GM18526 (cell line): ENCODE results near the gene RRP1.

Experiments
- POLR2A ChIP-seq: IDR thresholded peaks from 3 replicates; pipeline ENCODE4 v1.6.1; 2011; ENCODE audit not compliant: insufficient read length; ENCODE audit errors: extremely low read depth

RRP1 gene

DNA sequence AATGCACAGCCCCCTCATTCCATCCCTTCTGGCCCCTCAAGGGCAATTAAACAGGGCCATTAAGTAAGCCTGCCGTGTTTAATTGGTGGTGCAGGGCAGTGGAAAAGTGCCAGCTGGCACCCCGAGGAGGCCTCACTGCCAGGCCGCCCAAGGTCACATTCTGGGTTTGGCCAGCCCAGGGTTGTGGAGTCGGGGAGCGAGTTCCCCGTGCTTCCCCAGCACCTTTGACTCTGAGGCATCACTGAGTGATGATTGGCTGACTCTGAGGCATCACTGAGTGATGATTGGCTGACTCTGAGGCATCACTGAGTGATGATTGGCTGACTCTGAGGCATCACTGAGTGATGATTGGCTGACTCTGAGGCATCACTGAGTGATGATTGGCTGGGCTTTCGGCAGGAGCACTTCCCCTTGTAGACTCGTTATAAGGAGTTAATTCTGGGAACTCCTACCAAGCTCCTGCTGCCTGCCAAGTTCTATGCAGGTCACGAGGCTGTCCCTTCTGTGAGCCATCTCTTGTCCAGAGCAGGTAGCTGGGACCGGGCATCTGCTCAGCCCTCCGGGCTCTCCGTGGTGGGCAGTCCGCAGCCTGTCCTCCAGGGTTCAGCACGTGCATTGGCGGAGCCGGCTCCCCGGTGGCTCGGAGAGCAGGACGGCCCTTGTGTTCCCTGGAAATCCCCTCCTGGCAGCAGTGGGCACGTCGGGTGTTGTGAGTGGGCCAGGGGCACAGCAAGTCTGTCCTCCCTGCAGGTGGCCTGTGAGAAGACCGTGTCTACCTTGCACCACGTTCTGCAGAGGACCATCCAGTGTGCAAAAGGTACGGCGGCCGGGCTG, 34.2 kb upstream of the RRP1 start:
- TF ChIP-seq POLR2A, result no peak

DNA sequence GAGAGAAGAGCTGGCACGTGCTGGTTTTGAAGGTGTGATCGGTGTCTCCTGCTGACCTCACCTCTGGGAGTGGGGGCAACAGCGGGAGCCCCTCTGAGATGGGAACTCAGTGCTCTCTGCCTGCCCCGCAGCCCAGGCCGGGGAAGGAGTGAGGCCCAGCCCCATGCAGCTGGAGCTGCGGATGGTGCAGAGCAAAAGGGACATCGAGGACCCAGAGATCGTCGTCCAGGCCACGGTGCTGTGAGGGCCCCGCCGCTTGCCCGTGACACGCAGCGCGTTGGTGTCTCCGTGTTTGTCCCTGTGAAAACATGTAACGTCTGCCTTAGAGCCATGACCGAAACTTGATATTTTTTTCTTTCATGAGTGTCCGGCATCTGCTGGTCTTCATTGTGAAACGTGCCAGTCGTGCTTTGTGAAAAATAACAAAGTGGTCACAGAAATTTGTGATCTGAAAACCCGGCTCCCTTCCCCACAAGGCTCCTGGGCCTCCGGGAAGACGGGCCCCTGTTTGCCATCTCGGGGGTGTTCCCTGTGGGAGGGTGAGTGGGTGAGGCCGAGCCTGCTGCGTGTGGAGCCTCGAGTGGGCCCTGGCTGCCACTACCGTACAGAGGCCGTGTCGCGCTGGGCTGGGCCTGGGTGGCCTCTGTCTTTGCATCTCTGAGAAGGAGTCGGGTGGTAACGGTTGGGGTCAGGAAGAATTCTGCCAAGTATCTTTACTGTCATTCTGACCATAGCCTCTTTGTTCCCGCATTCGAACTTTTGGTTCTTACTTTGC, 33.4 kb upstream of the RRP1 start:
- TF ChIP-seq POLR2A, result no peak

DNA sequence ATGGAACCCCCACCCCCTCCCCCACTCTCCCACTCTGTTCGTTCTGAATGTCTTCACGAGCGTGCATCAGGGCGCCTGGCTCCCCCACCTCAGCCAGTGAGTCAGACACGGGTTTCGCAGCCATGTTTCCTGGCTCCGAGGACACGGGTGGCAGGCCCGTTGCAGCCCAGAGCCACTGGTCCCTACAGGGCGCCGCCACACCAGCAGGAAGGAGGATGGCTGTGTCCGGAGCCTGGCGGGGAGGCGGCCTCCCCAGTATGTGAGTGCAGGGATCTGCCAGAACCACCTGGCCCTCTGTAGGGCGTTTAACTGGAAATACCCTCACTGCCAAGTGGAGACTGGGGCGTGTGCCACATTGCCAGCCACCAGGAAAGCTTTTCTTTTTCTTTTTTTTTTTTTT, 31.8 kb upstream of the RRP1 start:
- TF ChIP-seq POLR2A, result no peak

DNA sequence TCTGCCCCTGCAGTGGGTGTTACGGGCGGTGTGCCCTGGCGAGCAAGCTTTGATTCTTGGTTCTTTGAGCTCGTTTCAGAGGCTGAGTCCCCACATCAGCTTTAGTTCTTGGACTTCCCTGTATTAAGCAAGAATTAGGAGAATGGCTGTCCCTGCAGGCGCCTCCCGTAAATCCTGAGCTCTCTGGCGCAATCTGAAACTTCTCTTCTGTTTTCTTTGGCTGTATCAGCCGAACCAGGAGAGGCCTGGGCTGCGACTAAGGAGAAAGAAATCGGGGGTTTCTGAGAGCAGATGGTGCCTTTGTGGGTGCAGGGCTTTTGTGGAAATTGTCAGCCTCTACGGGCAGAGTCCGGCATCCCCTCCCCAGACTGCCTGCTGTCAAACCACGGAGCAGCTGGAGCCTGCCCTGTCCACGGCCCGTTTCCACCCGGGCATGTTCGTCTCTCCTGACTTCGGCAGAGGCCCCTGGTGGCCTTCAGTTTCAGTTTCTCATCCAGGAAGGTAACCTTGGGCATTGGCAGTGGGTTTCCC, 31.2 kb upstream of the RRP1 start:
- TF ChIP-seq POLR2A, result no peak

DNA sequence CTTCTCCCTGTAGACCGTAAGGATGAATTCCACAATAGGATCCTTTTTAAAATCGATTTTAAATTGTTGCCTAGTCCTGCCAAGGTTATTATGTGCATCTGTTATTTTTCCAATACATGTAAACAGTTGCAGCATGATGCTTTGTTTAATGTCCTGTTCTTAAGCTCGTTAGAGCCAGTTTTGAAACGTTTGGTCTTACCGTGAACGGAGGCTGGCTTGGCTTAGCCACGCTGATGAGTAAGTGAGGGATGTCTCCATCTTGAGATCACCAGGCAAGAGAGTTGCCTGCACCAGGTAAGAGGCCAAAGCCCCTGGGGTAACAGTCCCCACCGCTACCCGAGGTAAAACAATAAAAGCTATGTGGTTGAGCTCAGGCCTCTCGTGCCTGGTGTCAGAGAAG, 30.6 kb upstream of the RRP1 start:
- TF ChIP-seq POLR2A, result no peak

DNA sequence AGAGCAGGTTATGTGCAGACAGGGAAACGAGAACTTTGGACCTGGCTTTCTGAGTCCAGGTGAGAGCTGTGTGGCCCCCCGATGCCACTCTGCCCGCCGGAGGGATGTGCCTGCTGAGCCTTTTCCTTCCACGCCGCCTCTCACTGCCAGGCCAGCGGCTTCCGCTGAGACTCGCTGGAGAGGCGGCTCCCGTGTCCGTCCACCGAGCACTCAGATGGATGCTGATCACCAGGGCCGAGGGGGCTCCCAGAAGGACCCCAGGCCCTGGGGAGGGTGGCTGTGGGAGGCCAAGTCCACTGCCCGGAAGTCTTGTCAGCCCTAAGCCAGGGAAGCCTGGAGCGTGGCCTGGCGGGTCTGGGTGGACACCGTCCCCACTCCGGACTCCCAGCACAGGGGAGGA, 29.7 kb upstream of the RRP1 start:
- TF ChIP-seq POLR2A, result no peak

DNA sequence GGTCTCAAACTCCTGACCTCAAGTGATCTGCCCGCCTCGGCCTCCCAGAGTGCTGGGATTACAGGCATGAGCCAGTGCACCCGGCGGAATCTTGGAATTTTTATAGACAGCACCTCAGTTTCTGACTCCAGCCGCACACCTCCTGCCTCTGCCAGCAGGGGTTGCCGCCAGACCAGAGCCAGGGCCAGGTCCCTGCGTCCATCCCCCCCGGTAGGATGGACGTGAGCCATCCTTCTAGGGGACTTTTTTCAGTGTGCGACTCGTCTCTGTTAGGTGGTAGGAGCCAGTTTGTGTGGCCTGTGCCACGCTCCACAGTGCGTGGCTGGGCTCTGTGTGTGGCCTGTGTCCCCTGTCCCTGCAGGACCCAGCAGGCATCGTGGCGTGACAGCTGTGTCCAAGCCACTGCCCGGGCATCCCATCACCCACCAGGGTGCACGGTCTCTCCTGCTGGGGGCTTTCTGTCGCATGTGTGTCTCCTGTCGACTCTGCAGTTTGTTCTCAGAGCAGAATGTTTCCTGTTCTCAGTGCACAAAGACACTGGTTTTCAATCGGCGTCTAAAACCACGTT, 28.9 kb upstream of the RRP1 start:
- TF ChIP-seq POLR2A, result no peak

DNA sequence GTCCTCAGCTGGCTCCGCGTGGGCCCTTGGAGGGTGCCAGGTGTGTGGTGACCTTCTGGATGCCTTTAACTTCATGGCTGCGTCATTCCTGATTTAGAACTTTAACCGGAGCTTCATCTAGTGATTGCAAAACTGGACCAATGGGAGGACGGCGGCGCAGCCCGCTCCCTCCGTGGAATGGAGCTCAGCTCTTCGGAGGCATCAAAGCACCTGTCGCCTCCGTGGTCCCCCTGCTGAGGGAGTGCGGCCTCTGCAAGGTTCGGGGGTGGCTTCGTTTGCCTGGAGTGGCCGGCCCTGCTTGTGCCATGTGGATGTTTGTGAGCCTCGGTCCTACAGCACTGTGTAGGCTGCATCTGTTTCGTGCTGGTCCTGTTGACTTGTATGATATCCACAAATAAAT, 27.5 kb upstream of the RRP1 start:
- no peak for TF ChIP-seq POLR2A

DNA sequence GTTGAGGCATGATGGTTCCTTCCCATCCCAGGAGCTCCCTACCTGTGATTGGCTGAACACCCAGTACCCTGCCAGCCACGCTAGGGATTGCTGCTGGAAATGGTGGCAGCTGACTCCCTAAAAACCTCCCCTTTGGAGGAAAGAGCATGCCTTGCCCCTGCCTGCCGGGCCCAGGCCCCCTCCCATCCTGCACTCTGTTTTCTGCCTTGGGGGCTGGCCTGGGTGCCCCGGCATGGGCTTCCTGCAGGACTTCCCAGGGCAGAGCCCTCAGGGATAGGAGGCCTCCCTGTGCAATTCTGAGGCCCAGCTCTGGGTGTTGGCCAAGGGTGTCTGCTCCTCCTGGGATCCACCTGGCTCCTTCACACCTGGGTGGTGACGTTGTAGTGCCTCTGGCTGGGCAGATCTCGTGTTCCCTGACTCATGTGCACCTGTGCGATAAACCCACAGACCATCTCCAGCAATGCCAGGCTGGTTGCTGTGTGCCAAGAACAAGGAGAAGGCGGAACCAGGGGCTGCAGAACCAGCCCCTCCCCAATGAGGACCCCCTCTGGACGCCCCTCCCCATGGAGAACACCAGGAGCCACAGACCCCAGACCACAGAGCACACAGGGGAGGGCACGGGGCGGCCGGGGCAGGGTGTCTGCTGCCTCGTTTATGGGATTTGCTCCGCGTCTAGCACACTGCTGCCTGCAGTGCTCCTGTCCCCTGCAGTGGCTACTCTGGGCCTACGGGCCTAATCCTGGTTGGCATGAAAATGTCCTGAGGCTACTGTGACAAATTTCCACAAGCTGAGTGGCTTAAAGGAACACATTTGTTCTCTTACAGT, 26.9 kb upstream of the RRP1 start:
- TF ChIP-seq POLR2A, result no peak

DNA sequence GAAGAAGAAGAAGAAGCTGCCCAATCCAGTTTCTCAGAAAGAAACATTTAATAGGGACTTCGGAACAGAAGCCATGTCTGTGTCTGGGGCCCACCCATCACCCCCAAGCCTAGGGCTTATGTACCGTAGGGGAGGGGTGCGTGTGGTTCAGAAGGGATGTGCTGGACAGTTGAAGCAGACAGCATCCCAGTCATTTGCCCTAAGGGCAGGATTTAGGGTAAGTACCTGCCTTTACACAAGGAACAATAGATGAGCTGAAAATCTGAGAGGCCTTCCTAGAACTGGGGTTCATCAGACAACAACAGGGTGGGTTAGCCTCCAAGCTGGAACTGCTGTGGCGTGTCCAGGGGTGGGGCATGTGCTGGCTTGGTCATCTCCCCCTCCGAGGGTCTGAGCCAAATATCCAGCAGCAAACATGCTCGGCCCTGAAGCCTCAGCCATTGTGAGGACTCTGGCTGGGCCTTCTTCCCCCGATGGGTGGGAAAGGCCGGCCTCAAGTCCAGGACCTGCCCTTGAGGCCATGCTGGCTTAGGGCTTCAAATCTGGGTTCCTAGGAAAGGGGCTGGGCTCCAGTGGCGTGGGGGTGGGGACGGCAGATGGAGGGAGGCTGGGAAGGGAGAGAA, 25.4 kb upstream of the RRP1 start:
- no peak for TF ChIP-seq POLR2A

DNA sequence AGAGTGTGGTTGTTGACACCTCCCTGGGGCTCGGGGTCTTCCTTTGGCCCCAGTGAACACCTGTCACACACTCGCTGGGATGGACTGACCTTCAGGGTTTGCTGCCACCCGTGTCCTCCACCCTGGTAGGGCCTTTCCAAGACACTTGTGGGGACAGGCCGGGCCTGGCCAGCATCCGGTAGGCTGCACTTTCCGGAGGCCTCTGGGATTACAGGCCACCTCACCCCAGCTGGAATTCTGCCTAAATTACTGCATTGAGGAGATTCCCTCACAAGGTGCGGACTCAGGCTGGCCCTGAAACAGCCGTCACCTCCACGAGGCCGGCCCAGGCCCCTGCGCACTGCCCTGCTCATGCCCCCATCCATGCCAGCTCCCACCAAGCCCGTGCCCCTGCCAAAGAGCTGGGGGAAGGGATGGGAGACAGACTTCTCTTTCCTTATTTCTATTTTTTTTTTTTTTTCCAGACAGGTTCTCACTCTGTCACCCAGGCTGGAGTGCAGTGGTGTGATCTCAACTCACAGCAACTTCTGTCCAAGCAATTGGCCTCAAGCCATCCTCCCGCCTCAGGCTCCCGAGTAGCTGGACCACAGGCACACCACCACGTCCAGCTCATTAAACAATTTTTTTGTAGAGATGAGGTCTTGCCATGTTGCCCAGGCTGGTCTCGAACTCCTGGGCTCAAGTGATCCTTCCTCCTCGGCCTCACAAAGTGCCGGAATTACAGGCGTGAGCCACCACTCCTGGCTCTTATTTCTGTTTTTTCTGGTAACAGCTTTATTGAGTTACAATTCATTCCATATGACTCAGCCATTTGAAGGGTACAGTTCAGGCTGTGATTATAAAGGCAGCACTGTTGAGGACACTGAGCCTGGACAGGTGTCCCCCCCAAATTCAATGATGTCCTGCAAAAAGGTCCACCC, 24.5 kb upstream of the RRP1 start:
- TF ChIP-seq POLR2A, result no peak

DNA sequence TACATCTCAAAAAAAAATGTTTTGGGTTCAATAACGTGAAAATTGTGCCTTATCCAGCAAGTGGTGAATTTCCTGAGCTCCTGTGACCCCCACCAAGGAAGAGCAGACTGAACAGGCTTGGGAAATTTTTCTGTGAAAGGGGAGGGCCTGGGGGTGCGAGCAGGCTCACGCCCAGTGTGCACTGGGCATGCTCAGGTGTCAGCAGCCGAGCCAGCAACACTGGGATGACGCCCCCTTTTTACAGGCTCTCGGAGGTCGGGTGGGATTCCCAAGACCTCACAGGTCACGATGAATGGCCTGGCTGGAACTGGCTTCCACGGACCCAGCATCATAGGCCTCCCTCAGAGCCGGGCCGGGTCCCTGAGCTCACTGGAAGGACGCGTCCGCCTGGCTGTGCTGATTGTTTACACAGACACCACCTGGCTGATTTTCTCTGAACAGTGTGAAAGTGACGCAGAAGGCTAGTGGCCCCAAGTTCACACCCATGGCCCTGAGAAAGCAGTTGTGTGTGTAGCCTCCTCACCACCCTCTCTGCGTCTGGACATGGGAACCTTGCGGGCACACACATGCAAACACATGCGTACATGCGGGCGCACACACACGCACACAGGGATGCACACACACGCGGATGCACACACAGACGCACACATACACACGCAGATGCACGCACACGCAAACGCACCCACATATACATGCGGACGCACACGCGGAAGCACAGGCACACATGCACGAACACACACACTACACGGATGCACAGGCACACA, 22.5 kb upstream of the RRP1 start:
- TF ChIP-seq POLR2A, result no peak

DNA sequence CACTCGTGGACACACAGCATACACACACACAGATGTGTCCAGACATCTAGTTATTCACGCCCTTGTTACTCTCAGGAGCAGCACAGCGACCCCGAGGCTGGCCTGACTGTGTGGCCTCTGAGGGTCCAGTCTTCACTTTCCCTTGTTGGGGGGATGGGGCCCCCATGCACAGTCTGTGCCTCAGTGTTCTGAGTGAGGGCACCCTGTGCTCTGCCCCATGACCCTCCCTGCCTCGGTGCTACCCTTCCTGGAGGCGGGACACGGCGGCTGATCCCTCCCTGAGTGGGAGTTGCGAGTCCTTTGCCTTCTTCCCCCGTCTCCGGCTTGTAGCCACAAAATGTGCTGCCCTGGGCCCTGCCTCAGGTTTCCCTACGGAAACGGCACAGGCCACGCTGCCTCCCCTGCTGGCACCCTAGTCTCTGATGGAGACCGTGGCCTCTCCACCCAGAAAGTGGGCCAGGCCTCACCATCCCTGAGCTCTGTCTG, 21.8 kb upstream of the RRP1 start:
- TF ChIP-seq POLR2A, result no peak
